ENCODE results near the gene PGBD4.

Gene PGBD4

DNA sequence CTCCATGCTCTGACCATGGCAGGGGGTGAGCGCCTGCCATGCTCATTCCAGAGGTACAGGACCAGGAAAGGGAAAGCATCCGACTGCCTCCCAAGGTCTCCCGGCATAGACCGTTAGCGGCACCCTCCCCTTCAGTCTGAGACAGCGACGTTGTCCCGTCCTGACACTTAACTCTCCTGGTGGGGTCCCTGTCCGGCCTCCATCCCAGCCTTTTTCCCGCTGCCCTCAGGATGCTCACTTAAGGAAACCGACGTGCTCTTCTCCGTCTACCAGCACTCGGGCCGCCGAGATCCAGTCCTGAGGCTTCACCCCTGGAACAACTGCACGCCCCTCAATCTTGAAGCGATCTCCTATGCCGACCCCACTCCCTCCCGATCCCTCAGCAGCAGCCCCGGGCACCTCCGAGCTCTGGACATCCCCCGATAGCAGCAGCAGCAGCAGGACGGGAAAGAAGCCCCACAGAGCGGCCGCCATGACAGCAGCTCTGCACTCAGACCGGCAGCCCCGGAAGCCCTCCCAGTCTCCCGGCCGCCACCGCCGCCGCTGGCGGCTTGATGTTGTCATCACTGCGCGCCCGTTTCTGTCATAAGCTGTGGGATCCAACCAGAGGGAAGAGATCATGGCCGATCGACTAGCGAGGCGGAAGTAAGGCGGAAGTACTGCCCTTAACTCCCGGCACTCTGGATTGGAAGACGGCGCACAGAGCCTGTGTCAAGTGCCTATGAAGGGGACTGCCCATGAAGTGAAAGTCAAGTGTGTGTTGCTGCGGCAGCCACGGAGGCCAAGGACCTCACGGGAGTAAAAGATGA lies at the start of gene PGBD4, which contains the start of gene EMC7:
Gene PGBD4 (plus strand): TSS at position 718 of the 809 bp plus-strand sequence. CDS start 449 bp downstream, outside the sequence.
Gene EMC7 (minus strand): TSS at position 497 of the 809 bp plus-strand sequence. CDS start 23 bp downstream, at position 474.
- peak; percentile 99 for DNase-seq (ENCODE audit: low read depth)

DNA sequence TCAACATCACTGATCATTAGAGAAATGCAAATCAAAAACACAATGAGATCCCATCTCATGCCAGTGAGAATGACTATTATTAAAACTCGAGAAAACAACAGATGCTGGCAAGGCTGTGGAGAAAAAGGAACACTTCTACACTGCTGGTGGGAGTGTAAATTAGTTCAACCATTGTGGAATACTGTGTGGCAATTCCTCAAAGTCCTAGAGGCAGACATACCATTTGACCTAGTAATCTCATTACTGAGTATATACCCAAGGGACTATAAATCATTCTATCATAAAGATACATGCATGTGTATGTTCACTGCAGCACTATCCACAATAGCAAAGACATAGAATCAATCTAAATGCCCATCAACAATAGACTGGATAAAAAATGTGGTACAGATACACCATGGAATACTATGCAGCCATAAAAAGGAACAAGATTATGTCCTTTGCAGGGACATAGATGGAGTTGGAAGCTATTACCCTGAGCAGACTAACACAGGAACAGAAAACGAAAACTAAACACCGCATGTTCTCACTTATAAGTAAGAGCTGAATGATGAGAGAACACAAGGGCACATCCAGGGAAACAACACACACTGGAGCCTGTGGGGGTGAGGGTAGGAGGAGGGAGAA lies 47.7 kb upstream of the PGBD4 start:
- no peak for DNase-seq (ENCODE audit: low read depth)

DNA sequence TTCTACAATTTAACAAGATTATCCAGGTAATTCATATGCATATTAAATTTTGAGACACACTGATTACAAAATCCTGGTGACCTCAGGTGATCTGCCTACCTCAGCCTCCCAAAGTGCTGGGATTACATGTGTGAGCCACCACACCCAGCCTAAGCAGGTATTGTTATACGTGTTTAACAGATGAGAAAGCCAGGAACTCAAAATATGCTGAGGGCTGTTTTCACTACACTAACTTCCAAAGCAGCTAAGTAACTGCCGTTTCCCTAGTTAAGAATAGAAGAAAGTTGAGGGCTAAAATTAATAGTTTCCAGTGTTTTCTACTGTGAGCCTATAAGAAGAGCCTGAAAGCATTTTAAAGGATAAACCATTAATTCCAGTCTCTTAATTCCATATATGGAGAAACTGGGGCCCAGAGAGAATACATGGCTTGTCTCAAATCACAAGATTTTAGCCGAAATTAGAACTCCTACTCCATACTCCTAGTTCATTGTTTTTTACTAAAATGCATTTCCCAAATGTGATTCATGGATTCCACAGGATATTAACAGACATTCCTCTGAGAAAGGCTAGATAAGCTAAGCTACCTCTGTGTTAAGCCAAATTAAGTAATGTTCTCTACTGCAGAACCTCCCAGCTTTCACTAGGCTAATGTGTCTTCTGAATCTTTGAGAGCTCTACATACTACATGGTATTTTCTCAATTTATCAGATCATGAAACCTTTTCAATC lies 45.9 kb upstream of the PGBD4 start:
- no peak for DNase-seq (ENCODE audit: low read depth)

DNA sequence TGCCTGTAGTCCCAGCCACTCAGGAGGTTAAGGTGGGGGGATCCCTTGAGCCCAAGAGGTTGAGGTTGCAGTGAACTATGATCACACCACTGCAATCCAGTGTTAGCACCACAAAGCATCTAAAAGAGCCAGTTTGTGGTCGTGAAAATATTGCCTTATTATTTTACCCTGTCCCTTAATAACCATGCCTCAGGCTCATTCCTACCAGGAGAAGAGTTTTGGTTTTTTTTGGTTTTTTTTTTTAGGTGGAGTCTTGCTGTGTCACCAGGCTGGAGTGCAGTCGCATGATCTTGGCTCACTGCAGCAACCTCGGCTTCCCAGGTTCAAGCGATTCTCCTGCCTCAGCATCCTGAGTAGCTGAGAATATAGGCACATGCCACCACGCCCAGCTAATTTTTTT lies 45.0 kb upstream of the PGBD4 start:
- no peak for DNase-seq (ENCODE audit: low read depth)

DNA sequence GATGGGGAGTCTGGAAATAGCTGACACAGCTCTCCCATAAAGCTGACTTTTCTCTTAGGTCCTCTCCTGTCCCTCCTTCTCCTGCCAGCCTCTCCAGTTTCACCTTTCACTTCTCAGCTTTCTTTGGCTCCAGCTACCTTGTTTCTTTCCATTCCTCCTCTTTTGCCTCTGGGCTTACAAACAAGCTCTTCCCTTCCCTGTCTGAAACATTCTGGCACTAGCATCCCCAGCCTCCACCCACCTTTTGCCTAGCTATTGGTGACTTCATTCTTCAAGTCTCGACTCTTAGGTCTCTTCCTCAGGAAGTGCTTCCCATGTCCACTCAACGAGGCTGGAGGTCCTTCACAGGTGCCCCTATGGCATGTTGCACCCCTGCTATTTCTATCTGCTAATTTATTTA lies 42.4 kb upstream of the PGBD4 start:
- no peak for DNase-seq (ENCODE audit: low read depth)

DNA sequence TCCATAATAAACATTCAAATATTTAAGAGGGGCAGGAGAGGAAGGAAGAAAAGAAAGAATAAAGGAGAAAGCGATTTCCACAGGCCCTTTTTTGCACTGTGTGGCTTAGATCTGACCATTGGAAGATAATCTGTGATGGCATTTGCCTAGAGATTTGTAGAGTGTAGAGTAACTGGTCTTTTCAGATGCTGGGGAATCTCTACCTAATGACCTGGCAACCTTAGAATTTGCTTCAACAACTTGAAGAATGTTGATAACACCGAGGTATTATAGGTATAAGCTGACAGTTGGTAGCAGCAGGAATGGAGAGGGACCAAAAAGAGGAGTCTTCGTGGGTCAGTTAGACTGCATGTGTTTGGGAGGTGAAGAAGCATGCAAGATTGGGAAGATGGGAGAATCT lies 41.9 kb upstream of the PGBD4 start:
- no peak for DNase-seq (ENCODE audit: low read depth)

DNA sequence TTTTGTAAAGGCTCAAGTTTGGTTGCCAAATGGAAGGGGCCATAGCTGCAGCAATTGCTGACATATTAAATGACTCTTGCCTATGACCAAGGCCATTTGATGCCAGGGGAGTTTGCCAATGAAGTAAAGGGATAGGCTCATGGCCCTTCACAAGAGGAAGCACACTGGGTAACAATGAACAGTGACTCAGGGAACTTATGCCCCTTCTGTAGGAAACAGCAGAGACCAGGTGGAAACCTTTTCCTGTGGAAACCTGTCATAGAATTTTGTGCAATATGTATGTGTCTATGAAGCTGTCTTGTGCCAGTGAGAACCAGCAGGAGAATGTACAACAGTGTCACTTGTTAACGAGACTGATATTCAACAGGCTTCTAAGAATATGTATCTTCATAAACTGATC lies 37.4 kb upstream of the PGBD4 start:
- no peak for DNase-seq (ENCODE audit: low read depth)

DNA sequence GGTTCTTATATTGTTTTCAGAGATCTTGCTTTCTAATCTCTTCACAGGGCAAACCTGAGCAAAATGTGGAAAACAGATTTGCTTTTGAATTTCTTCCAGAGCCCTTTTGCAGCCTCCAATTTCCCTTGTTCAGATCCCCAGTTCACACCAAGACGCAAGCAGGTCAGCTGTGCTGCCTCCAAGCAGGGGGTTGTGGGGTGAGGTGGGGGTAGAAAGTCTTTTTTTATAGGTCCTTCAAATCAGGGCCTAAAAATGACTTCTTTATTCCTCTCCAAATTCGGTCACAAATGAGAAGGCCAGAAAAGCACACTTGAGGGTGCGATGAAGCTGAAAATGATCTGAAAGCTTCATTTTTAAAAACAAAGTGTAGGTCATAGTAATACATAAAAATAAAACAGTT lies 36.6 kb upstream of the PGBD4 start:
- DNase-seq (ENCODE audit: low read depth), result no peak

DNA sequence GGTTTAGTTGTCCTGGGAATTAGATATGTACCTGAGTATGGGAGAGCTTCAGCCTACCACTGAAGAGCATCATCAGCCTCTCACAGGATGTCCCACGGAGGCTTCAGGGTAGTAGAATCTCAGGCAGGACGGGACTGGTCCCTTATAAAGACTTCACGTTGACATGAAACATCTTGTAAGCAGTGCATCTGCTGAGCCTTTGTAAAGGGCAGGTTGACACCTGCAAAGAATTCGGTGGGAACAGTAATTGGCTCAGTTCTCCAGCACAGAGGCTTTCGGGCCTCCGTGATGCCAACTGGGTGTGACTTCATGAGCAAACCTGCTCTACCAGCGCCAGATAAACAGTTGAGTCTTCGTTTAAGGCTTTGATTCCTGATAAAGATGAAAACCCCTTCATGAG lies 35.9 kb upstream of the PGBD4 start:
- DNase-seq (ENCODE audit: low read depth), result no peak

DNA sequence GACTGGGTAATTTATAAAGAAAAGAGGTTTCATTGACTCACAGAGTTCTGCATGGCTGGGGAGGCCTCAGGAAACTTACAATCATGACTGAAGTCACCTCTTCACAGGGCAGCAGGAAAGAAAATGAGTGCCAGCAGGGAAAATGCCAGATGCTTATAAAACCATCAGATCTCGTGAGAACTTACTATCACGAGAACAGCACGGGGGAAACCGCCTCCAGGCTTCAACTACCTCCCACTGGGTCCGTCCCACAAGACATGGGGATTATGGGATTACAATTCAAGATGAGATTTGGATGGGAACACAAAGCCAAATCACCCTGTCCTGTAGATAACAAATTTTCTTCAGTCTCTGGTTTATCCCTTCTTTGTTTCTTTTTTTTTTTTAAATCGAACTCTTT lies 31.9 kb upstream of the PGBD4 start:
- DNase-seq (ENCODE audit: low read depth), result no peak

DNA sequence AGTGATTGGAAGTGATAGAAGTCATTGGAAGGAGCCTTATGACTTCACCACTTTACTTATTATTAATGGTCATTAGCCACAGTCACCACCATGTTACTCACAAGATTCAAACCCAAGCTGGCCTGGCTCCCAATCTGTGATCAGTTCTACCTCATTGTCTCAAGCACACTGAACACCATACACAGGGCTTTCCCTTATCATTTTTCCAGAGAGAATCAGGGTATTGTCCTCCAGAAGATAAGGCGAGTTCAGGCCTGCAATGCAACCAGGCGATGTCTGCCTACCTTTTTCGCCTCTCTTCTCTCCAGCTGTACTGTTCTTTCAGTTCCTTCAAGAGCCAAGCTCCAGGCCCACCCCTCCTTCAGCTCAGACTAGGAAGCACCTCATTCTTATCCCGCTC lies 25.1 kb upstream of the PGBD4 start:
- no peak for DNase-seq (ENCODE audit: low read depth)

DNA sequence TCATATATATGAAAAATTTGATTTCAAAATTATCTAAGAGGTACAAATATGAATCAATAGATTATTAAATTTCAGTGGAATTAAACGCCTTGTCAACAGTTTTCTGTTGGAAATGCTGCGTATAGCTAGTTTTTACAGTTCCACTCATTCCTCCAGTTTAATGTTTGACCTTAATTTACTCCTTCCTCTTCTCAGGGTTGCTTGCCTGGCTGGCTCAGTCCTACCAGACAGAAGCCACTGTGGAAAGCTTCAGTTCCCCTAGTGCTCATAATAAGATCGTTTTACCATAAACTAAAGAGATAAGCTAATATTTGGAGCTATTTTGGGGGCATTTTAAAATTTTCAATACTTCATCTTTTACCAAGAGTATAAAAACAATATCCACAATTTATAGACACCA lies 23.0 kb upstream of the PGBD4 start:
- DNase-seq (ENCODE audit: low read depth), result no peak

DNA sequence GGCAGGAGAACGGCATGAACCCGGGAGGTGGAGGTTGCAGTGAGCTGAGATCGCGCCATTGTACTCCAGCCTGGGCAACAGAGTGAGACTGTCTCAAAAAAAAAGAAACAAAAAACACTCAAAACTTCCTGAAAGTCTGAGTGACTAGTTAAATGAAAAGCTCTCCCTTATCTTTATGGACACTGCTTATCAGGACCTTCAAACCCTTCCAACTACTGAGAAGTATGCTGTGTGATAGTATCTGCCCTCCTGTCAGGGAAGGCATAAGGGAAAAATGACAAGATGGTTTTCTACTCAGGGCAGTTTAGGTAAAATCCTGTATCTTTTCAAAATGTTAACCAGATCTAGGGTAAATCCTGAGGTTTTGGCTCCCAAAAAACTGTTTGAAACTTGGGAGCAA lies 22.0 kb upstream of the PGBD4 start:
- no peak for DNase-seq (ENCODE audit: low read depth)

DNA sequence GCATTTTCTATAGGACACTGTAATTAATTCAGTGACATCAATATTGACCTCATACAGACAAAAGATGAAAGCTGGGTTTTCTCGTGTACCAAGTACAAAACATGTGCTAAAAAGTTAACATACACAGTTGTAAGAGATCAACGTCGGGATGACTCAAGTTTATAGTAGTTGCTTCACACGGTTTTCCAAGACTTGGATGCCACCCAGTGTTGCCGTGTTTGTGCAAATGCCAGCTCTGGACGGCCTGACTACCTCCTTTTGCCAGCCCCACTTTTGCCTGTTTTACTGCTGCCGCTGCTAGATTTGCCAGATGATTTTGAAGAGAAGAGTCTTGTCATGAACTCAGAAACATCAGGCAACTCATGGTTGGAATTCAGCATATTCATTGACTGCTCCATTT lies 17.8 kb upstream of the PGBD4 start:
- no peak for DNase-seq (ENCODE audit: low read depth)

DNA sequence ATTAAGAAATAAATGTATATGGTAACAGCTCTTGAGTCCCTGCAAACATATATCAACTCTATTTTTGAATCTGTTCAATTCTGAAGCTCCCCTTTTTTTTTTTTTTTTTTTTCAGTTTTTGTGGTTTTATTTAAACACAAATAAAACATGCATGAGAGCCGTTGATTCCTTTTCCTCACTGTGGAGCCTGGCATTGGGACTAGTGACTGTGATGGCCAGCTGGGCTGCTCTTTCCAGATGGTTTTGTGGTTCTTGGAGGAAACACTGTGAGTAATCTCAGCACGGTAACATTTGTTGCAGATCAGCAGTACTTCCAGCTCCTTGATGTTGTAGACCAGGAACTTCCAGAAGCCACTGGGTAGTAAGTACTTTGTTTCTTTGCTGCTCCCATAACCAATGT lies 16.1 kb upstream of the PGBD4 start:
- DNase-seq (ENCODE audit: low read depth), result no peak

DNA sequence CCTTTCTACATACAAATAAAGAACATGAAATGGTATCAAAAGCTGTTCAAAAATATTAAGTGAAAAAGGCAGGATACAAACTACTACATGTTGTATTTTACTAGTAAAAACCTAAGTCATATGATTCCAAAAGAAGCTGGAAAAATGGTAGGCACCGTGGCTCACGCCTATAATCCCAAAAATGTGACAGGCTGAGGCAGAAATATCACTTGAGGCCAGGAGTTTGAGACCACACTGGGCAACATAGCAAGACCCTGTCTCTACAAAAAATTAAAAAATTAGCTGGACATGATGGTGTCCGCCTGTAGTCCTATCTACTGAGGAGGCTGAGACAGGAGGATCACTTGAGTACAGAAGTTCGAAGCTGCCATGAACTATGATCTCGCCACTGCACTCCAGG lies 2.0 kb upstream of the PGBD4 start:
- no peak for DNase-seq (ENCODE audit: low read depth)

DNA sequence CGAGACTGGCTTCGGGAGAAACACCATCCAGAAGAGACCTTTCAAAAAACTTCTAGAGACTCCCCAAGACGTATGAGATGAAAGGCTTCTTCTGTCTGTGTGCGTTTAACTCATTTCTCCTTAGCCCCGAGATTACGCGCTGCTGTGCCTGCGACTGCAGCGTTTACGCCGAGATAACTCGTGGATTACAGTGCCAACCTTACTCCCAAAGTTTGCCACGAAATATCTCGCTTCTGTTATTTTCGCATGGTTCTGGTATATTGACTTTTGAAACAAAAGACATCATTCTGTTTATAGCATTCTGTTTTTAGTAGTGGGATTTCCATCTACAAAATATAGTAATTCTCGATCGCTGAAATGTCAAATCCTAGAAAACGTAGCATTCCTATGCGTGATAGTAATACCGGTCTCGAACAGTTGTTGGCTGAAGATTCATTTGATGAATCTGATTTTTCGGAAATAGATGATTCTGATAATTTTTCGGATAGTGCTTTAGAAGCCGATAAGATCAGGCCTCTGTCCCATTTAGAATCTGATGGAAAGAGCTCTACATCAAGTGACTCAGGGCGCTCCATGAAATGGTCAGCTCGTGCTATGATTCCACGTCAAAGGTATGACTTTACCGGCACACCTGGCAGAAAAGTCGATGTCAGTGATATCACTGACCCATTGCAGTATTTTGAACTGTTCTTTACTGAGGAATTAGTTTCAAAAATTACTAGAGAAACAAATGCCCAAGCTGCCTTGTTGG lies 467 bp downstream of the PGBD4 start:
- no peak for DNase-seq (ENCODE audit: low read depth)

DNA sequence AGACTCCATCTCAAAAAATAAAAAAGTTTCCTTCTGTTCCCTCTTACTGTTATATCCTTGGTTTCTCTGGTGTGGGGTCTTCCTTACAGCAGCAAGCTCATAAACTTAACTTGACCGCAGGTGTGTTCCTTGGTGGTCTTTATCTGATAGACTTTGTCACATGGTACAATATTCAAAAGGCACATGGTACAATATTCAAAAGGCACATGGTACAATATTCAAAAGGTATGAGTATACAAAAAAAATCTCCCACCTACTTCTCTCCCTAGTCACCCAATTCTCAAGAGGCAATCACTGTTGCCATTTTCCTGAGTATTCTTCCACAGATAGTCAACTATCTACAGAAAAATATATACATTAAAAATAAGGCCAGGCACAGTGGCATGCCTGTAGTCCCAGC lies 4.5 kb downstream of the PGBD4 start:
- no peak for DNase-seq (ENCODE audit: low read depth)

DNA sequence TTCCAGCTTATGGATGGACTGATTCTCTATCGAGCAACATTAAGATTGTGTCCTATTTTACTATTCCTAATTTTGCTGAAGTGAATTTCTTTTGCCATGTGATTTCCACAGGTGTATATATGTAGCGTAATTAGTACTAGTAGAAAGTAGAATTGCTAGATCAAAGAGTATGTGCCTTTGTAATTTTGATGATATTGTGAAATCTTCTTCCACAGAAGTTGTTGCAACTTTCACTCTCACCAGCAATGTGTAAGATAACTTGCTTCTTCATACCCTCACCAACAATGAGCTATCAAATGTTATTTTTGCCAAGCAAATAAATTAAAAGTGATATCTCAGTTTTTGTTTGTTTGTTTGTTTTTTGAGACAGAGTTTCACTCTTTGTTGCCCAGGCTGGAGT lies 5.4 kb downstream of the PGBD4 start:
- no peak for DNase-seq (ENCODE audit: low read depth)

DNA sequence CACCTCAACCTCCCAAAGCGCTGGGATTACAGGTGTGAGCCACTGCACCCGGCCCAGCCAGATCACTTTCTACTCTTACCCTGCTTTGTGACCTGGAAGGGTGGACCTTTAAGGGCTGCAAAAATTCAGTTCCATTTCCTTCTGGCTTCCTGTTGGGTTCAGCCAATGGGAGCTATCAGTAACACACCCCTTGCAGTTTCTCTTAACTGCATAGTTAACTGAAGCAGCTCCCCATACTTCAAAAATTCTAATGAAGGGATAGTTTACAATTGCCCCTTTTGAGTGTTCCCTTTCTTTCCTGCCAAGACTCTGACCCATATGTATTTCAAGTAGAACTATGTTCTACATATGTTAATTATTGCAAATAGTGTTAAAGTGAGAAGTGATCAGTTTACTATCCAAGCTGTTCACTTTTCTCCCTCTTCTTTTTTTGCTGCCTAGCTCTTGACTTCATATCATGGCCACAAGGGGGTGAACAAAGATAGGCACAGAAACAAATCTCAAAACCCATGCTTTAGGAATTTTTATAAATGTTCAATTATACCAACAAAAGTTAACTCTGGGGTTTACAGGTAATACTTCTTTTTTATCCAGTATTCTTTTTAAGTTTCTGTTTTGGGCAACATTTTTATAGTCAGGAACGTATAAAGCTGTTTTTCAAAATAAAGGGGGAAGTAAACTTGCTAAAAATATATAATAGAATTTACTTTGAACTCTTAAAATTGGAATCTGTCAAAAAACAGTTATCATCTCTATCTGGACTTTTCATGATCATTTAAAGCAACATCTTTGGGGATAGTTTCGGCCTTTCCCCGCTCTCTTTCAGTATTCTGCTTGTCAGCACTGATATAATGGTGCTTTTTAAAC lies 8.1 kb downstream of the PGBD4 start:
- no peak for DNase-seq (ENCODE audit: low read depth)

DNA sequence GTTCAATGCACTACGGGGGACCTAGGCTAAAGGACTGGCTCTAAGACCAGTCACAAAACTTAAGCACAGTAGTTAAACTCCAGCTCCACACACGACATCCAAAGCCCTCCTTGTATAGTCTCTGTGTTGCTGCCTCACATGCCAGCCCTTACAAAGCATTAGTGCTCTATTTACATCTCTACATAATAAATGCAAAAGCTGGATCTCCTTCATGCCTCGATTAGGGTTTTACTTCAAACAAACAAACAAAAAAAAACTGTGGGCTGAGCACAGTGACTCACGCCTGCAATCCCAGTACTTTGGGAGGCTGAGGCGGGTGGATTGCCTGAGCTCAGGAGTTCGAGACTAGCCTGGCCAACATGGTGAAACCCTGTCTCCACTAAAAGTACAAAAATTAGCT lies 9.6 kb downstream of the PGBD4 start:
- DNase-seq (ENCODE audit: low read depth), result no peak

Data from stimulated activated CD4-positive, alpha-beta T cell treated with anti-CD3 and anti-CD28 coated beads, Interleukin-2, amount 100 ng/mL, for 4 hours (primary cell).